WTC11 (cell line): ENCODE measurements around the gene AXIN2. TPM values are rescaled to one million over a fixed set of nuclear protein-coding genes. Genes with fewer than 3 reads are reported as not detected.

Experiments
- ATAC-seq: fragments of 200-7000 bp; cut with Tn5 transposase; 2 replicates; pipeline ENCODE4 v1.10.0; 2021; ENCODE audit warnings: mild to moderate bottlenecking, moderate library complexity
- CTCF ChIA-PET: fragments of 300-600 bp; sonication (Branson Sonifier 250); formaldehyde crosslinking; loops from one replicate; lab custom pipeline; 2021; ENCODE audit warnings: antibody characterized with exemption; lab: Charles Lee
- POLR2A ChIA-PET: fragments of 350-600 bp; sonication (Branson Sonifier 250); formaldehyde crosslinking; loops from one replicate; lab custom pipeline; 2021; ENCODE audit warnings: antibody characterized with exemption; lab: Charles Lee
- DNase-seq: peaks from one replicate; pipeline ENCODE4 v3.0.0; 2021; ENCODE audit warnings: low spot score
- H3K27ac Mint-ChIP-seq: 2 replicates; pipeline ENCODE4 v1.8.0; 2021; ENCODE audit warnings: mixed read lengths
- H3K27me3 Mint-ChIP-seq: 2 replicates; pipeline ENCODE4 v1.8.0; 2021; ENCODE audit warnings: low read depth, mild to moderate bottlenecking, moderate library complexity, mixed read lengths
- H3K36me3 Mint-ChIP-seq: 2 replicates; pipeline ENCODE4 v1.8.0; 2021; ENCODE audit warnings: mixed read lengths
- H3K4me1 Mint-ChIP-seq: 2 replicates; pipeline ENCODE4 v1.8.0; 2022; ENCODE audit warnings: mixed read lengths
- H3K4me3 Mint-ChIP-seq: 2 replicates; pipeline ENCODE4 v1.8.0; 2021; ENCODE audit warnings: mild to moderate bottlenecking, moderate library complexity, mixed read lengths
- H3K9me3 Mint-ChIP-seq: 2 replicates; pipeline ENCODE4 v1.8.0; 2021; ENCODE audit warnings: mixed read lengths
- CREB1 ChIP-seq: sonication (generic); formaldehyde crosslinking; IDR thresholded peaks from 2 replicates; pipeline ENCODE4 v1.8.0; 2023; ENCODE audit warnings: mild to moderate bottlenecking, missing genetic modification reagents
- EMX1 ChIP-seq: fragments of 250-450 bp; sonication (Bioruptor Pico); IDR thresholded peaks from 2 replicates; pipeline ENCODE4 v1.8.0; 2021; ENCODE audit warnings: mild to moderate bottlenecking
- ETV6 ChIP-seq: sonication (generic); formaldehyde crosslinking; IDR thresholded peaks from 2 replicates; pipeline ENCODE4 v1.8.1; 2022; ENCODE audit warnings: mild to moderate bottlenecking, missing genetic modification reagents
- KAT7 ChIP-seq: sonication (generic); formaldehyde crosslinking; IDR thresholded peaks from 2 replicates; pipeline ENCODE4 v1.8.1; 2023; ENCODE audit warnings: missing genetic modification reagents, mild to moderate bottlenecking, borderline replicate concordance
- MXD4 ChIP-seq: fragments of 250-450 bp; sonication (Bioruptor Pico); IDR thresholded peaks from 2 replicates; pipeline ENCODE4 v1.8.0; 2021; ENCODE audit warnings: mild to moderate bottlenecking, moderate library complexity, borderline replicate concordance
- NR1H2 ChIP-seq: sonication (generic); formaldehyde crosslinking; IDR thresholded peaks from 2 replicates; pipeline ENCODE4 v1.9.0; 2021; ENCODE audit warnings: mild to moderate bottlenecking, moderate library complexity, missing genetic modification reagents
- SMAD3 ChIP-seq: sonication (generic); formaldehyde crosslinking; IDR thresholded peaks from 2 replicates; pipeline ENCODE4 v1.8.0; 2022; ENCODE audit warnings: missing genetic modification reagents, mild to moderate bottlenecking, borderline replicate concordance
- SMAD4 ChIP-seq: sonication (generic); formaldehyde crosslinking; IDR thresholded peaks from 2 replicates; pipeline ENCODE4 v1.8.0; 2022; ENCODE audit warnings: mild to moderate bottlenecking, missing genetic modification reagents
- SOX15 ChIP-seq: fragments of 250-450 bp; sonication (Bioruptor Pico); IDR thresholded peaks from 2 replicates; pipeline ENCODE4 v1.9.0; 2021; ENCODE audit warnings: mild to moderate bottlenecking
- TEAD4 ChIP-seq: sonication (generic); formaldehyde crosslinking; IDR thresholded peaks from 2 replicates; pipeline ENCODE4 v1.8.0; 2022; ENCODE audit warnings: mild to moderate bottlenecking, missing genetic modification reagents
- ZNF423 ChIP-seq: fragments of 250-450 bp; sonication (Bioruptor Pico); IDR thresholded peaks from 2 replicates; pipeline ENCODE4 v2.1.2; 2022; ENCODE audit warnings: mild to moderate bottlenecking, moderate library complexity
- ZNF671 ChIP-seq: fragments of 250-450 bp; sonication (Bioruptor Pico); IDR thresholded peaks from 2 replicates; pipeline ENCODE4 v1.8.0; 2021; ENCODE audit warnings: mild to moderate bottlenecking
- total RNA-seq: library from RNA; stranded (reverse); gene quantifications from 3 replicates; pipeline ENCODE4 v1.2.3, GENCODE V29; 2021
- TF ChIP-seq, protein P1 (sequence below): fragments of 250-450 bp; sonication (Bioruptor Pico); IDR thresholded peaks from 2 replicates; pipeline ENCODE4 v1.9.0; 2021; ENCODE audit warnings: moderate library complexity, mild to moderate bottlenecking, inconsistent platforms, borderline replicate concordance
- TF ChIP-seq, protein P2 (sequence below): sonication (generic); formaldehyde crosslinking; IDR thresholded peaks from 2 replicates; pipeline ENCODE4 v1.8.0; 2022; ENCODE audit warnings: mild to moderate bottlenecking, missing genetic modification reagents
- TF ChIP-seq, protein P3 (sequence below): sonication (generic); formaldehyde crosslinking; IDR thresholded peaks from 2 replicates; pipeline ENCODE4 v1.8.1; 2023; ENCODE audit warnings: mild to moderate bottlenecking, missing genetic modification reagents, moderate library complexity
- TF ChIP-seq, protein P4 (sequence below): sonication (generic); formaldehyde crosslinking; IDR thresholded peaks from 2 replicates; pipeline ENCODE4 v1.8.1; 2022; ENCODE audit warnings: mild to moderate bottlenecking, missing genetic modification reagents, moderate library complexity, borderline replicate concordance
- TF ChIP-seq, protein P5 (sequence below): fragments of 250-450 bp; sonication (Bioruptor Pico); IDR thresholded peaks from 2 replicates; pipeline ENCODE4 v1.9.0; 2021; ENCODE audit warnings: mild to moderate bottlenecking, borderline replicate concordance
- TF ChIP-seq, protein P6 (sequence below): sonication (generic); formaldehyde crosslinking; conservative IDR thresholded peaks from 2 replicates; pipeline ENCODE4 v1.8.1; 2022; ENCODE audit warnings: mild to moderate bottlenecking, missing genetic modification reagents
- TF ChIP-seq, protein P7 (sequence below): sonication (generic); formaldehyde crosslinking; conservative IDR thresholded peaks from 2 replicates; pipeline ENCODE4 v1.8.1; 2023; ENCODE audit warnings: mild to moderate bottlenecking, low read depth, missing genetic modification reagents, moderate library complexity
- TF ChIP-seq, protein P8 (sequence below): fragments of 250-450 bp; sonication (Bioruptor Pico); IDR thresholded peaks from 2 replicates; pipeline ENCODE4 v1.9.0; 2021; ENCODE audit warnings: mild to moderate bottlenecking

AXIN2 gene
- total RNA-seq, 1 experiment from 2014 or later, result 35.0 TPM

DNA sequence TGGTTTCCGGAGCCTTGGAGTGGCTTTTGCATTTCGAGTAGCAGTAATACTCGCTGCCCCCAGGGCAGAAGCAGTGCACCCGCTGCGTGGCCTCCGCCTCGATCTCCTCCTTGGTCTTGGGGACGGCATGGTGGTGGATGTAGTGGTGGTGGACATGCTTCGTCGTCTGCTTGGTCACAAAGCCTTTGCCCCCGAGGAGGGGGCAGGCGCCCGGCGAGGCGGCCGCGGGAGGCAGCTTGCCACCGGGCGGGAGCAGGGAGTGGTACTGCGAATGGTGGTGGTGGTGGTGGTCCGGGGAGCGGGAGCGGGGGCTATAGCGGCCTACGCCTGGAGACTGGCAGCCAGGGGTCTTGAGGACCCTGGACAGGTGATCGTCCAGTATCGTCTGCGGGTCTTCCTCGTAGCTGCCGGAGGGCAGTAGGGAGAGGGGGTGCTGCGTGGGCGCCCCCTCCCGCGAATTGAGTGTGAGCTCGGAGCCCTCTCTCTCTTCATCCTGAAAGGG is 24.1 kb downstream of the AXIN2 start (continued):
- TF ChIP-seq, protein P1, sequence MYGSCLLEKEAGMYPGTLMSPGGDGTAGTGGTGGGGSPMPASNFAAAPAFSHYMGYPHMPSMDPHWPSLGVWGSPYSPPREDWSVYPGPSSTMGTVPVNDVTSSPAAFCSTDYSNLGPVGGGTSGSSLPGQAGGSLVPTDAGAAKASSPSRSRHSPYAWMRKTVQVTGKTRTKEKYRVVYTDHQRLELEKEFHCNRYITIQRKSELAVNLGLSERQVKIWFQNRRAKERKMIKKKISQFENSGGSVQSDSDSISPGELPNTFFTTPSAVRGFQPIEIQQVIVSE (CRISPR knock-in tag), result no peak
- TF ChIP-seq, protein P2, sequence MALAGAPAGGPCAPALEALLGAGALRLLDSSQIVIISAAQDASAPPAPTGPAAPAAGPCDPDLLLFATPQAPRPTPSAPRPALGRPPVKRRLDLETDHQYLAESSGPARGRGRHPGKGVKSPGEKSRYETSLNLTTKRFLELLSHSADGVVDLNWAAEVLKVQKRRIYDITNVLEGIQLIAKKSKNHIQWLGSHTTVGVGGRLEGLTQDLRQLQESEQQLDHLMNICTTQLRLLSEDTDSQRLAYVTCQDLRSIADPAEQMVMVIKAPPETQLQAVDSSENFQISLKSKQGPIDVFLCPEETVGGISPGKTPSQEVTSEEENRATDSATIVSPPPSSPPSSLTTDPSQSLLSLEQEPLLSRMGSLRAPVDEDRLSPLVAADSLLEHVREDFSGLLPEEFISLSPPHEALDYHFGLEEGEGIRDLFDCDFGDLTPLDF (CRISPR knock-in tag), result no peak
- TF ChIP-seq ZNF423 (no peak), SOX15 (CRISPR knock-in tag) (no peak), MXD4 (CRISPR knock-in tag) (no peak), TEAD4 (CRISPR knock-in tag) (no peak), CREB1 (CRISPR knock-in tag) (no peak)
- TF ChIP-seq, protein P3, sequence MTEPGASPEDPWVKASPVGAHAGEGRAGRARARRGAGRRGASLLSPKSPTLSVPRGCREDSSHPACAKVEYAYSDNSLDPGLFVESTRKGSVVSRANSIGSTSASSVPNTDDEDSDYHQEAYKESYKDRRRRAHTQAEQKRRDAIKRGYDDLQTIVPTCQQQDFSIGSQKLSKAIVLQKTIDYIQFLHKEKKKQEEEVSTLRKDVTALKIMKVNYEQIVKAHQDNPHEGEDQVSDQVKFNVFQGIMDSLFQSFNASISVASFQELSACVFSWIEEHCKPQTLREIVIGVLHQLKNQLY (CRISPR knock-in tag), result no peak
- TF ChIP-seq, protein P4, sequence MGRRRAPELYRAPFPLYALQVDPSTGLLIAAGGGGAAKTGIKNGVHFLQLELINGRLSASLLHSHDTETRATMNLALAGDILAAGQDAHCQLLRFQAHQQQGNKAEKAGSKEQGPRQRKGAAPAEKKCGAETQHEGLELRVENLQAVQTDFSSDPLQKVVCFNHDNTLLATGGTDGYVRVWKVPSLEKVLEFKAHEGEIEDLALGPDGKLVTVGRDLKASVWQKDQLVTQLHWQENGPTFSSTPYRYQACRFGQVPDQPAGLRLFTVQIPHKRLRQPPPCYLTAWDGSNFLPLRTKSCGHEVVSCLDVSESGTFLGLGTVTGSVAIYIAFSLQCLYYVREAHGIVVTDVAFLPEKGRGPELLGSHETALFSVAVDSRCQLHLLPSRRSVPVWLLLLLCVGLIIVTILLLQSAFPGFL, result no peak
- TF ChIP-seq, protein P5, sequence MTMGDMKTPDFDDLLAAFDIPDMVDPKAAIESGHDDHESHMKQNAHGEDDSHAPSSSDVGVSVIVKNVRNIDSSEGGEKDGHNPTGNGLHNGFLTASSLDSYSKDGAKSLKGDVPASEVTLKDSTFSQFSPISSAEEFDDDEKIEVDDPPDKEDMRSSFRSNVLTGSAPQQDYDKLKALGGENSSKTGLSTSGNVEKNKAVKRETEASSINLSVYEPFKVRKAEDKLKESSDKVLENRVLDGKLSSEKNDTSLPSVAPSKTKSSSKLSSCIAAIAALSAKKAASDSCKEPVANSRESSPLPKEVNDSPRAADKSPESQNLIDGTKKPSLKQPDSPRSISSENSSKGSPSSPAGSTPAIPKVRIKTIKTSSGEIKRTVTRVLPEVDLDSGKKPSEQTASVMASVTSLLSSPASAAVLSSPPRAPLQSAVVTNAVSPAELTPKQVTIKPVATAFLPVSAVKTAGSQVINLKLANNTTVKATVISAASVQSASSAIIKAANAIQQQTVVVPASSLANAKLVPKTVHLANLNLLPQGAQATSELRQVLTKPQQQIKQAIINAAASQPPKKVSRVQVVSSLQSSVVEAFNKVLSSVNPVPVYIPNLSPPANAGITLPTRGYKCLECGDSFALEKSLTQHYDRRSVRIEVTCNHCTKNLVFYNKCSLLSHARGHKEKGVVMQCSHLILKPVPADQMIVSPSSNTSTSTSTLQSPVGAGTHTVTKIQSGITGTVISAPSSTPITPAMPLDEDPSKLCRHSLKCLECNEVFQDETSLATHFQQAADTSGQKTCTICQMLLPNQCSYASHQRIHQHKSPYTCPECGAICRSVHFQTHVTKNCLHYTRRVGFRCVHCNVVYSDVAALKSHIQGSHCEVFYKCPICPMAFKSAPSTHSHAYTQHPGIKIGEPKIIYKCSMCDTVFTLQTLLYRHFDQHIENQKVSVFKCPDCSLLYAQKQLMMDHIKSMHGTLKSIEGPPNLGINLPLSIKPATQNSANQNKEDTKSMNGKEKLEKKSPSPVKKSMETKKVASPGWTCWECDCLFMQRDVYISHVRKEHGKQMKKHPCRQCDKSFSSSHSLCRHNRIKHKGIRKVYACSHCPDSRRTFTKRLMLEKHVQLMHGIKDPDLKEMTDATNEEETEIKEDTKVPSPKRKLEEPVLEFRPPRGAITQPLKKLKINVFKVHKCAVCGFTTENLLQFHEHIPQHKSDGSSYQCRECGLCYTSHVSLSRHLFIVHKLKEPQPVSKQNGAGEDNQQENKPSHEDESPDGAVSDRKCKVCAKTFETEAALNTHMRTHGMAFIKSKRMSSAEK (CRISPR knock-in tag), result no peak
- TF ChIP-seq, protein P6, sequence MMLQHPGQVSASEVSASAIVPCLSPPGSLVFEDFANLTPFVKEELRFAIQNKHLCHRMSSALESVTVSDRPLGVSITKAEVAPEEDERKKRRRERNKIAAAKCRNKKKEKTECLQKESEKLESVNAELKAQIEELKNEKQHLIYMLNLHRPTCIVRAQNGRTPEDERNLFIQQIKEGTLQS (CRISPR knock-in tag), result no peak

DNA sequence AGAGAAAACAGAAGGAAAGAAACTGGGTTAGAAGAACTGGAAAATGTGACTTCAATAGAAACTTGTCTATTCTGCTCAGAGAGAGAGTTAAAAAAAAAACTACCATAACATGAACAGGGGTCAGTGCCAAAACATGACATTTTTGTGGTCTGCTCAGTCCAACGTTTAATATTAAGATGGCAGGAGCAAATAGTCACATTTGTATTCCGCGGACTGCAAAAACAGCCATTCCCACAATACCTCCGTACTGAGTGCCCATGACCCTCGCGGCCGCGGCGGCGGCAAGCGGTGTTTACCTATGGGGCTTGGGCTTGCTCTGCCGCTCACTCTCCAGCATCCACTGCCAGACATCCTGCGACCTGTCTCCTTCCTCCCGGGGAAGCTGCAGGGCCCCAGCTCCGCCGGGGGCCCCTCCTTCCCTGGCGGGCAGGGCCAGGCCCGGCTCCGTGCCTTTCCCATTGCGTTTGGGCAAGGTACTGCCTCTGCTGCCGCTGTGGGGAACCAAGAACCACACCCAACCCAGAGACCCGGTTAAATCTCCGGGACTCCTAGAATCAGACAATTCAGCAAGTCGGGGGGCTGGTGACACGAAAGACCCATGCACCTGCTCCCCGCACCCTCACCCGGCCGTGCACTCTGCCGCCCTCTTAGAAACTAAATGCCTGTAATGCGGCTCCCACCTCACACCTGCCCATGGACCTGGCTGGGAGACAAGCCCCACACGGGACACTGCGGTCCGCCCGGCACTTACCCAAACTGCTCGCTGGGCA is 24.7 kb downstream of the AXIN2 start:
- ChIA-PET POLR2A (no interaction called here), CTCF (no interaction called here)
- no peak for DNase-seq
- no peak overlapping the region for H3K27ac Mint-ChIP-seq
- no peaks in the 10 kb centered on the region for H3K27me3 Mint-ChIP-seq
- peaks cover 58% of the 10 kb centered on the region for H3K4me1 Mint-ChIP-seq
- ATAC-seq, result no peak
- H3K36me3 Mint-ChIP-seq, result peaks cover 76% of the 10 kb centered on the region
- H3K4me3 Mint-ChIP-seq, result no peak overlapping the region
- H3K9me3 Mint-ChIP-seq, result peaks cover 5% of the 10 kb centered on the region
- TF ChIP-seq ZNF671 (CRISPR knock-in tag) (no peak), SMAD3 (CRISPR knock-in tag) (no peak), KAT7 (CRISPR knock-in tag) (no peak), EMX1 (CRISPR knock-in tag) (no peak), ETV6 (CRISPR knock-in tag) (no peak), NR1H2 (CRISPR knock-in tag) (no peak), SMAD4 (CRISPR knock-in tag) (no peak)
- TF ChIP-seq, protein P2 (CRISPR knock-in tag), result no peak
- TF ChIP-seq, protein P7, sequence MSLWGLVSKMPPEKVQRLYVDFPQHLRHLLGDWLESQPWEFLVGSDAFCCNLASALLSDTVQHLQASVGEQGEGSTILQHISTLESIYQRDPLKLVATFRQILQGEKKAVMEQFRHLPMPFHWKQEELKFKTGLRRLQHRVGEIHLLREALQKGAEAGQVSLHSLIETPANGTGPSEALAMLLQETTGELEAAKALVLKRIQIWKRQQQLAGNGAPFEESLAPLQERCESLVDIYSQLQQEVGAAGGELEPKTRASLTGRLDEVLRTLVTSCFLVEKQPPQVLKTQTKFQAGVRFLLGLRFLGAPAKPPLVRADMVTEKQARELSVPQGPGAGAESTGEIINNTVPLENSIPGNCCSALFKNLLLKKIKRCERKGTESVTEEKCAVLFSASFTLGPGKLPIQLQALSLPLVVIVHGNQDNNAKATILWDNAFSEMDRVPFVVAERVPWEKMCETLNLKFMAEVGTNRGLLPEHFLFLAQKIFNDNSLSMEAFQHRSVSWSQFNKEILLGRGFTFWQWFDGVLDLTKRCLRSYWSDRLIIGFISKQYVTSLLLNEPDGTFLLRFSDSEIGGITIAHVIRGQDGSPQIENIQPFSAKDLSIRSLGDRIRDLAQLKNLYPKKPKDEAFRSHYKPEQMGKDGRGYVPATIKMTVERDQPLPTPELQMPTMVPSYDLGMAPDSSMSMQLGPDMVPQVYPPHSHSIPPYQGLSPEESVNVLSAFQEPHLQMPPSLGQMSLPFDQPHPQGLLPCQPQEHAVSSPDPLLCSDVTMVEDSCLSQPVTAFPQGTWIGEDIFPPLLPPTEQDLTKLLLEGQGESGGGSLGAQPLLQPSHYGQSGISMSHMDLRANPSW (CRISPR knock-in tag), result no peak
- TF ChIP-seq, protein P8, sequence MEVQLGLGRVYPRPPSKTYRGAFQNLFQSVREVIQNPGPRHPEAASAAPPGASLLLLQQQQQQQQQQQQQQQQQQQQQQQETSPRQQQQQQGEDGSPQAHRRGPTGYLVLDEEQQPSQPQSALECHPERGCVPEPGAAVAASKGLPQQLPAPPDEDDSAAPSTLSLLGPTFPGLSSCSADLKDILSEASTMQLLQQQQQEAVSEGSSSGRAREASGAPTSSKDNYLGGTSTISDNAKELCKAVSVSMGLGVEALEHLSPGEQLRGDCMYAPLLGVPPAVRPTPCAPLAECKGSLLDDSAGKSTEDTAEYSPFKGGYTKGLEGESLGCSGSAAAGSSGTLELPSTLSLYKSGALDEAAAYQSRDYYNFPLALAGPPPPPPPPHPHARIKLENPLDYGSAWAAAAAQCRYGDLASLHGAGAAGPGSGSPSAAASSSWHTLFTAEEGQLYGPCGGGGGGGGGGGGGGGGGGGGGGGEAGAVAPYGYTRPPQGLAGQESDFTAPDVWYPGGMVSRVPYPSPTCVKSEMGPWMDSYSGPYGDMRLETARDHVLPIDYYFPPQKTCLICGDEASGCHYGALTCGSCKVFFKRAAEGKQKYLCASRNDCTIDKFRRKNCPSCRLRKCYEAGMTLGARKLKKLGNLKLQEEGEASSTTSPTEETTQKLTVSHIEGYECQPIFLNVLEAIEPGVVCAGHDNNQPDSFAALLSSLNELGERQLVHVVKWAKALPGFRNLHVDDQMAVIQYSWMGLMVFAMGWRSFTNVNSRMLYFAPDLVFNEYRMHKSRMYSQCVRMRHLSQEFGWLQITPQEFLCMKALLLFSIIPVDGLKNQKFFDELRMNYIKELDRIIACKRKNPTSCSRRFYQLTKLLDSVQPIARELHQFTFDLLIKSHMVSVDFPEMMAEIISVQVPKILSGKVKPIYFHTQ (CRISPR knock-in tag), result no peak
